Lower leg skin (tissue), 3 donors: ENCODE measurements around the gene KCTD4.

Source experiments
- CTCF ChIP-seq, 3 donors: fragments of 450-650 bp; IDR thresholded peaks; one replicate each; pipeline ENCODE4 v1.5.1; 2016; ENCODE audit warnings: antibody characterized with exemption in 3 of 3, mild to moderate bottlenecking in 3 of 3, moderate library complexity in 2 of 3
- POLR2A ChIP-seq, 2 donors: fragments of 450-650 bp; IDR thresholded peaks; one replicate each; pipeline ENCODE4 v1.6.1; 2016 to 2017; ENCODE audit warnings: antibody characterized with exemption in 2 of 2, mild to moderate bottlenecking in 1 of 2, moderate library complexity in 1 of 2

GRCh38 chr13:45167611-45168554, 33.0 kb downstream of the KCTD4 start:
- TF ChIP-seq POLR2A (IDR thresholded peaks at IDR 0.05) (no peak), CTCF (IDR thresholded peaks at IDR 0.05) (no peak)
